HG03103 (cell line): ENCODE results near the gene PRSS22.

Source experiments
- ATAC-seq: cut with Tn5 transposase; IDR thresholded peaks from one replicate; pipeline ENCODE4 v1.9.1; 2021; ENCODE audit warnings: low read depth; ENCODE audit not compliant: unreplicated experiment

Gene PRSS22

DNA sequence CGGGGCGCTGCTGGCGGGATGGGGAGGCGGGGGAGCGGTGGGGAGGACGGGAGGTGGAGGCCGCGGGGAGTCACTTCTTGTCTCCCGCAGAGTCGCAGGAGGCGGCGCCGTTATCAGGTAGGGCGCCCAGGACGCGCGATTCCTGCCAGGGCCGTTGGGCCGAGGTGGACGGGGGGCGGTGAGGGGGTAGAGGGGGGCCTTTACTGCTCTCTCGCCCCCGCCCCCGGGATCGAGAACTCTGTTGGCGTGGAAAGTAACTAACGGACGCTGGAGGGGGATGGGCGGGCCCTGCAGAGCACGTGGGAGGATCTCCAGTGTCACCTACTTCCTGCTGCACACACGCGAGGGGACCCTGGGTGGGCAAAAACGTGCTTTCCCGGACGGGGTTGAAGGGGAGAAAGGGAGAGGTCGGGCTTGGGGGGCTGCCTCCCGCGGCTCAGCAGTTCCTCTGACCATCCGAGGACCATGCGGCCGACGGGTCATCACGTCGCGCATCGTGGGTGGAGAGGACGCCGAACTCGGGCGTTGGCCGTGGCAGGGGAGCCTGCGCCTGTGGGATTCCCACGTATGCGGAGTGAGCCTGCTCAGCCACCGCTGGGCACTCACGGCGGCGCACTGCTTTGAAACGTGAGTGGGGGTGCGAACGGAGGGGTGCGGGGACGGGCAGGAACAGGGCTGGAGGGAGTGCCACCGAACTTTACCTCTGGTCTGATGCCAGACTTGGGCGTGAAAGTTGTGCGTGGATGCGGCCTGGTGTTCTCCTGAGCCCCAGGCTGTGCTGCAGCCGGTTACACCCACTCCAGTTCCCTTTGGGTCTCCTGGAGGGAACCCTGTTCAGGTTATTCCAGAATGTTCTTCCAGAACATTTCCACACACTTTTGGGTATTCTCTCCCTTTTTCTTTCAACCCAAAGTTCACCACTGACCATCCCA, 40.4 kb downstream of the PRSS22 start:
- ATAC-seq = no peak

DNA sequence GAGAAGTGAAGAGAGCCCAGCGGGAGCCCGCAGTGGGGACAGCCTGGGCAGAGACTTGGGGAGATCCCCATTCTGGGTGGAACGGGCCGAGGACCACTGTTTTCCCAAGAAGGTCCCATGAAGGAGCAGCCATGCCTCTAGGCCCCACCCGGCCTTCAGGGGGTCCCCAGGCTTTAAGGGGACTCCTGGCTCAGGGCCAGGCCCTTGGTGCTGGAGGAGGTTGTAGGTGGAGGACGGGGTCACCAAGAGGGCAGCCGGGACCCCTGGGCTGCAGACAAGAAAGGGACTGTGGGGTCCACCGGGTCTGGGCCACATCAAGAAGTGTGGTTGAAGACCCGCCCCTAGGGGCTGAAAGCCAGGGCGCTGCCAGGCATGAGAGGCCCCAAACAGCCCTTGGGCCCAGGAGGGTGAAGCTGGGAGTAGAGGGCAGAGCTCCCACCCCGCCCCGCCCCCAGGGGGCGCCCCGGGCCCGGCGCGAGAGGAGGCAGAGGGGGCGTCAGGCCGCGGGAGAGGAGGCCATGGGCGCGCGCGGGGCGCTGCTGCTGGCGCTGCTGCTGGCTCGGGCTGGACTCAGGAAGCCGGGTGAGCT, 41.1 kb downstream of the PRSS22 start, which contains the start of gene PRSS21:
PRSS21 (plus strand) TSS at position 487 of the 589 bp plus-strand sequence; CDS start at position 519, 32 bp downstream.
- no peak for ATAC-seq

DNA sequence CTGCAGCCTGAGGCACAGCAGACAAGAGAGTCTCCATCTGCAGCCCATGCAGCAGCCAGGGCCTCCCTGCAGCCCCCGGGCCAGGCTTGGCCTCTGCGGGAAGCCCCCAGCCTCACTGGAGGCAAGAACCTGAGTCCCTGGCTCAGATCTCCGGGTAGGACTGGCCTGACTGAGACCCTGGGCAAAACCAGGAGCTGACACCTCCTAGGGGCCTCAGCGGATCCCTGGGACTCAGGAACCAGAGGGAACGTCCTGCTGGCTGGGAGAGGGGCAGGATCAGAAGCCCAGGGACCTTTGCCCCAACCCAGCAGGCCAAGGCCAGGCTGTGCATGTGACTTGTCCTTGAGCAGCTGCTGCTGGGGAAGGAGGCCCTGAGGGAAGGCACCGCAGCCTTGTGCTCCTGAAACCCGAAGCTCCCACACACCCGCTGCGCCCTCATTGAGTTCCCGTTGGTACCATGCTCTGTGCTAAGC, 42.6 kb downstream of the PRSS22 start:
- no peak for ATAC-seq

DNA sequence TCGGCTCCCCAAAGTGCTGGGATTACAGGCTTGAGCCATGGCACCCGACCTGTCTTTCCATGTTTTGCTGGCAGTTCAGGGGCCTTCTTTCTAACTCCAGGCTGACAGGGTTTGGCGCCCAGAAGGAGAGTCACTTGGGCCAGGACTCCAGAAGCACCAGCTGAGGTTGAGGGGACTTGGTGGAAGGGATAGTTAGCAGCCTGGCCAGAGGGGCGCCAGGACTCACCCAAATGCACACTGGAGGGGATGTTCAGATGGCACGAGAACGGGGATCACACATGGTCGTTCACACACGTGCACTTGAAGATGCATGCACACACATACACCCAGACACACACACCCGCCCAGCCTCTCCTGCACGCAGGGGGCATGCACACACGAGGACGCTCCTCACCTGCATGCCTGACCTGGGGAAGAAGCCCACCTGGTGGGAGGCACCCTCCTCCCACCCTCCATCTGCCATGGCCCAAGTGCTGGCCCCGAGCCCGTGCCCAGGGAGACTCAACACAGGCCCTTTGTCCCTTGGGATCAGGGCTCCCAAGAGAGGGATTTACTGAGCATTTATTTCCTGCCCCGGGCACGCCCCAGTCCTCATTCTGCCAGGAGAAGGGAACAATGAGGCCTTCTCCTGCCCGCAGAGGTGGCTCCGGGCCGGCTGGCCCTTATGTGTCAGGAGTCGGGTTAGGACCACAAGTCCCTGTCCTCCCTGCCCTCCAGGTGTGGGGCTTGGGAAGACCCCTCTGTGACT, 43.2 kb downstream of the PRSS22 start:
- no peak for ATAC-seq

DNA sequence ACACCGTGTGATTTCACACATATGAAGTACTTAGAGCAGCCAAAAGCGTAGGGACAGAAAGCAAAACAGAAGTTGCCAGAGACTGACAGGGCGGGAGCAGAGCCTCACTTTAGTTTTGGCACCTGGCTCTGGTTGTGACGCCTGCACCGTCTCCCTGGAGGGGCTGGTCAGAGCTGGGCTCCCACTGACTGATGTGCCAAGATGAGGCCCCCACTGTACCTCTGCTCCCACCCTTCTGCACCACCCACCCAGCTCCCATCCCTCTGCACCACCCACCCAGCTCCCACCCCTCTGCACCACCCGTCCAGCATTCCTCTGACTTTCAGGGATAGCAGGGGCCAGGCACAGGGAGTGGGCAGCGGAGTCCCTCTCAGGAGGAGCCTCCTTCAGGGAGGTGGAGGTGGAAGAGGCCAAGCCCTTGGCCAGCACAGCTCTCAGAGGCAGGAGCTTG, 44.2 kb downstream of the PRSS22 start:
- ATAC-seq = no peak

DNA sequence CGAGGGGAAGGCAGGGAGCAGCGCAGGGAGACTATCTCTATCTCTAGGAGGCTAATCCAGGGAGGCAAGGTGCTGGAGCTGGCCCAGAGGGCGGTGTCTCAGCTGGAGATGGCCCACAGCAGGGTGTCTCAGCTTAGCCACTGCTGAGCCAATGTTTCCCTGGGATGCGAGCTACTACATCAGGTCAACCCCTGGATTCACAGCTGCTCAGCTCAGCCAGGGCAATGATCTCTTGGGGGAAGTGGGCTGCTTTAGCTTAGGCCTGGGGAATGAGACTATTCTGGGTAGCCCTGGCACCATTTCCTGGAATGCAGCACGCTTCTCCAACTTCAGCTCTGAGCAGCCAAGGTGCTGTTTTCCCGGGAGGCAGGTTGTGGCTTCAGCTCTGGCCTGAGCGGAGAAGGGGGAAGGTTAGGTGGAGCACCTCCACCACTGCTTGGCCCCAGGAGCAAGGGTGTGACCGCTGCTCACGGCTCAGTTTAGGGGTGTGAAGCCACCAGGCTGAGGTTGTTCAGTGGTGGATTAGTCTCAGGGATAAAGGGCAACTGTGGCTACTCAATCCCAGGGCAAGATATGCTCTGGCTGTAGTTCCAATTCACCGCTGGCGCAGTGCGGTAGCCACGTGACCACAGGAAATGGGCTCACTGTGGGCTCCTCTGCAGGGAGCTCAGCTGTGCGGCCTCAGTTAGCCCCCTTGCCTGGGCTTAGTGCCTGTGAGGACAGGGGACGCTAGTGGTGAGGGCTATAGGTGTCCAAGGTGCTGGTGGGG, 46.1 kb downstream of the PRSS22 start:
- ATAC-seq = no peak

DNA sequence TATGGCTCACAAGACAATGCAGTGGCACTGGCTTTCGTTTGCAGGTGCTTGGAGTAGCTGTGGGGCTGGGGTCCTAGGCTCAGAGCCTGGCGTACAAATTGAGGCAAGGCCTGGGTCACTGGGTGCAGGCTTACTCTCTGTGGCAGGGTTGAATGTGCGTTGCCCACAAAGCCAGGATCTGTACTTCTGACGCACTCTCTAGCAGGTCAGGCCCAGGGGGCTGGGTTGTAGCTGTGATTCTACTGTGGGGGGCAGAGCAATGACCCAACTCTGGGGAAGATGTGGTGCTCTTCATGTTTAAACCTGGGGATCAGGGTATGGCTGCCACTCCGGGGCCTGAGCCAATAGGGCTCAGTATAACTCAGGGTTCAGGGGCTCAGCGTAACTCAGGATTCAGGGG, 47.3 kb downstream of the PRSS22 start:
- no peak for ATAC-seq

DNA sequence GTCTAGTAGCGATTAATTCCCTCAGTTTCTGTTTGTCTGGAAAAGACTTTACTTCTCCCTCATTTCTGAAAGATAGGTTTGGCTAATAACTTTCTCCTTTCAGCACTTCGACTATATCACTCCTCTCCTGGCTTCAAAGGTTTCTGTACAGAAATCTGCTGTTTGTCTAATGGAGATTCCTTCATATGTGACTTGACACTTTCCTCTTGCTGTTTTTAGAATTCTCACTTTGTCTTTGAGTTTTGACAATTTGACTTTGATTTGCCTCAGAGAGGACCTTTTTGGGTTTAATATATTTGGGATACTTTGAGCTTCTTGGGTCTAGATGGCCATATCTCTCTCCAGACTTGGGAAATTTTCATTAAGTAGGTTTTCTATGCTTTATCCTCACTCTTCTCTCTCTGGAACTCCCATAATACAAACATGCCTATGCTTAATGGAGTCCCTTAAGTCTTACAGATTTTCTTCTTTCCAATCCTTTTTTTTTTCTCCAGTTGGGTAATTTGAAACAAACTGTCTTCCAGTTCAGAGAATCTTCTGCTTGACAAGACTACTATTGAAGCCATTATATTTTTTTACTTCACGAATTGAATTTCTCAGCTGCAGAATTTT, 48.7 kb downstream of the PRSS22 start:
- ATAC-seq = no peak

DNA sequence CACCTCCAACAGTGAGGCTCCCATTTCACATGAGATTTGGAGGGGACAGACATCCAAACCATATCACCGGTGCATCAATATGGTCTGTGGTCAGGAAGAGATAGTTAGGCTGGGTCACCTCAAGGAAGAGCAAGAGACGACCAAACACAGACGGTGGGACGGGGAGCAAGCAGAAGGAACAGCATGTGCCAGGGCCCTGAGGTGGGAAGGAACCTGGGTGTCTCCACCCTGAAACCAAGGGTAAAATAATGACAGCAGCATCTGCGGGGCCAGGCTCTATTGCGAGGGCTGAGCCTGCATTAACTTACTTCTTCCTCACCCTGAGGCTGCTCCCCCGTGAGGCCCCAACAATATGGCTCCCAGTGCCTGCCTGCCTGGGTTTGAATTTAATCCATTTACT, 49.8 kb downstream of the PRSS22 start:
- ATAC-seq = no peak

DNA sequence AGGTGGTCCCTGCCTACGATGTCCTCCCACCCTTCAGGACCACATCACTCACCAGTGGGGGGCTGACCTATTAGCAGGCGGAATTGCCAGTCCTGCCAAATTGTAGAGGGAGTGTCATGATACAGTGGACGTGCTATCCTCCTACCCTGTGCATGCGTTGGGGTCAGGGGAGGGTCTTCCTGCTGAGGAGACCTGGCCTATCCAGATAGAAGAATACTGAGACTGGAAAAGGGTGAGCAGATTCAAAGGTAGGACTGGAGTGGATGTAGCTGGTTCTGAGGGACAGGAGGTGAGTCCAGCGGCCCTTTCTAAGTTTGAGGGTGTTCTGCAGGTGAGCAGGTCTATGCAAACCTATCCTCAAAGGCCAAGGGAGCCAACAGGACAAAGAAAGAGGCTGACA, 51.7 kb downstream of the PRSS22 start:
- no peak for ATAC-seq

DNA sequence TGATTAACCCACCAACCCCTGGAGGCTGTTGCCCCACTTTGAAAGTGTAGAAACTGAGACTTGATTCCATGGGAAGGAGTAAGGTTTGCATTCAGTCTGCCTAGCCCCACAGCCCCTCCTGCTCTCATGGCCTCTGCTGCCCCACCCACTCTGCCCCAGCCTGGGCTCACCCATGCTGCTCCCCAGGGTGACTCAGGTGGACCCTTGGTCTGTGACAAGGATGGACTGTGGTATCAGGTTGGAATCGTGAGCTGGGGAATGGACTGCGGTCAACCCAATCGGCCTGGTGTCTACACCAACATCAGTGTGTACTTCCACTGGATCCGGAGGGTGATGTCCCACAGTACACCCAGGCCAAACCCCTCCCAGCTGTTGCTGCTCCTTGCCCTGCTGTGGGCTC, 53.2 kb downstream of the PRSS22 start:
- ATAC-seq = no peak

DNA sequence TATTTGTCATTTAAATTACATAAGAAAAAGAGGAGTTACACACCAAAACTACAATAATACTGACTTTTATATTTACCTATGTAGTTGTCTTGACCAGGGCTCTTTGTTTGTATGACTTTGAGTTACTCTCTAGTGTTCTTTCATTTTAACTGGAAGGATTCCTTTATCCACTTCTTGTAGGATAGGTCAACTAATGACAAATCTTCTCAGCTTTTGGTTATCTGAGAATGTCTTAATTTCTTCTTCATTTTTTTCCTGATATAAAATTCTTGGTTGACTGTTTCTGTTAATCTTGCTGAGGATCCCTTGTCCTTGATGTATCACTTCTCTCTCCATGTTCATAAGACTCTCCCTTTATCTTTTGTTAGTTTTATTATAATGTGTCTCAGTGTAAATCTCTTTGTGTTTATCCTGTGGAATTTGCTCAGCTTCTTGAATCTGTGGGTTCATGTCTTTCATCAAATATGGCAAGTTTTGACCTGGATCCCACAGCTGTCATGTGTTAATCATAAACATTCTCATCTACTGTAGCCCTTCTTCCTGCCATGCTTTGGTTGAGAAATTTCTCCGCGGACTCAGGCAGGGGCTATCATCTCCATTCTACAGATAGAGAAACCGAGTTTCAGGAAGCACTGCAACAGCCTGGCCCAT, 54.3 kb downstream of the PRSS22 start:
- ATAC-seq = no peak
